GM18868 (cell line): ENCODE measurements around the gene COL6A6.

Experiments
- ATAC-seq: cut with Tn5 transposase; IDR thresholded peaks from one replicate; pipeline ENCODE4 v1.9.1; 2021; ENCODE audit warnings: mild to moderate bottlenecking, moderate library complexity; ENCODE audit not compliant: unreplicated experiment

Gene COL6A6

DNA sequence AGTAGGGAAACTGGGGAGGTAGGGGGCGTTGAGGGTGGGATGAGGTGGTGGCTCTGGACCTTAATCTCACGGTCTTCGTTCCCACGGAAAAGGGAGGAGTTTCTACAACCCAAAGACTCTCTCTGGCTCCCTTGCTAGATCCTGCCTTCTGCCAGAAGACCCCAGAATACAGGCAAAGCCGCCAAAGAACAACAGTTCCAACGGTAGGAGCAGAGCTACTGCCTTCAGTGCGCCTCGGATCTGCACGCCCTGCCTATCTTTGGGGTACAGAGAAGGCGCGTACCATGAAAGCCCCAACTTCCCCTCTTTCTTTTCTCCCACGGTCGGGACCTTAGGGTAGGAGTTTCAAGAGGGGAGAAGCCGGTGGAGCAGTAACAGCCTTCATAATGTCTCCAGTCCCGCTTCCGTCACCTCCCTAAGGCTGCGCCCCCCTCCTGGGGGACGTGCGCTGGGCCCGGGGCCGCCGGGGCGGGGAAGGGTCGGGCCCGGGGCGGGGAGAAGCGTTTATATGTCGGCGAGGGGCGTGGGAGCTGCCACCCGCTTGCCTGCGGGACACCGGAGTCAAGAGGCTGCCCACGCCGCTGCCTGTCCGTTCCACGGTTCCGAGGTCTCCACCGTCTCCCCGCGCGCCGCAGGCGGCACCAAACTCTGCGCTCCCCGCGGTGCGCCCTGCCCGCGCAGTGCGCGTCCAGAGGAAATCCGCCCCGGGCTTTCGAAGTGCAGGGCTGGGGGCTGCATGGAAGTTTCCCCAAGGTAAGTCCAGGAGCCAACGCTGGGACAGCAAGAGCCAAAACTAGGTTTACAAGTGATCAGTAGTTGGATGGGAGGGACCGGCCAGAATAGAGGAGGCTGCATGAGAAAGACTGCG lies at the start of gene COL6A6:
Gene COL6A6 (plus strand): TSS at position 533 of the 868 bp plus-strand sequence. CDS start 43,188 bp downstream, outside the sequence.
- ATAC-seq, result no peak

- ATAC-seq, result no peak
Observed at GRCh38 chr3:130468311-130468710, 48.7 kb upstream of the COL6A6 start.

GRCh38 chr3:130470126-130470525 lies 46.9 kb upstream of the COL6A6 start:
- no peak for ATAC-seq

DNA sequence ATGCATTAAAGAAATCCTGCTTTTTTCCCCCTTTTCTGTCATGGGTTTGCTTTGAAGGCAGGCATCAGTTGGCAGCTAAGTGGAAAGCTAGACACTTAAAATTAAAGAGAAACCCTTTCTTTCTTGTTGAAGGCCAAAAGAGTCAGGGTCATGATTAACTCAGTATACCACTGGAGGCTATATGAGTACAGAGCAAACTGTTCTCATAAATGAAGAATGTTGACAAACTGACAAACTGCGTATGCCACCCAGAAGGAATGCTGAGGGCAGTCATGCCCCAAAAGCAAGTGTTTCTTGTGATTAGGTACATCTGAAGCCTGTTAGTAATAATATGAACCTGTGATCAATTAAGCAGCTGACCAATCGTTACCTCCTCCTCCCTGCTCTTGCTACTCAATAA lies 43.6 kb upstream of the COL6A6 start:
- ATAC-seq, result no peak

GRCh38 chr3:130480736-130481135 lies 36.2 kb upstream of the COL6A6 start:
- no peak for ATAC-seq

GRCh38 chr3:130488288-130488687 lies 28.7 kb upstream of the COL6A6 start:
- no peak for ATAC-seq

- ATAC-seq, result no peak
Observed at GRCh38 chr3:130488769-130489450, 28.1 kb upstream of the COL6A6 start.

DNA sequence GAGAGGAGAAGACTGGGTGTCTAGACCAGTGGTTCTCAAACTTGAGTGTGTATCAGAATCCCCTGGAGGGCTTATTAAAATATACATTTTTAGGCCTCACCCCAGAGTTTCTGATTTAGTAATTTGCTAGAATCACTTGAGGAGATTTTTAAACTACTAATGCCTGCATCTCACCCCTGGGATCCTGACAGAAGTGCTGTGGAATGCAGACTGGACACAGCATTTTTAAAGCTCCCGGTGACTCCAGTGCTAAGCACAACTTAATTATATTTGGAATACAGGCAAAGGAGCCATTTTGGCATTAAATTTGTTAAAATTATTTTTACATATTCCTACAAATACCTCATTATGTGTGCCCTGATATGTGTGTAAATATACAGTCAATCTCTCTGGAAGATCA lies 26.7 kb upstream of the COL6A6 start:
- ATAC-seq, result no peak

DNA sequence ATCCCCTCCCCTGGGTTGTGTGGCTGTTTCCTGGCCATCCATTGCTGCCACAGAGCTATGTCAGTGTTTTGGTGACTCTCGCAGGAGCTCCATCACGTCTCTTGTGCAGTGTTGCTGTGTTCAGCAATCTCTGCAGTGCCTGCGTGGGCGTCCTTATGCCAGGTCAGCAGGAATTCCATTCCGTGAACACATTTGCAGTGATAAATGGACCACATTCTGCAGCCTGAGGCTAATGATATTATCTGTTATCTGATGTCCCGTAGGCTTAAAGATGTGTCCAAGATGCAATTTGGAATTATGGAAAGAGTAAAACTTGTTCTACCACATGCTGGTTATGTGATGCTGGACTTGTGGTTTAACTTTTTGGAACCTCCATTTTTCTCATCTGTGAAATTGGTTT lies 25.5 kb upstream of the COL6A6 start:
- ATAC-seq, result no peak

GRCh38 chr3:130504701-130505100 lies 12.3 kb upstream of the COL6A6 start:
- no peak for ATAC-seq

GRCh38 chr3:130506031-130506430 lies 10.9 kb upstream of the COL6A6 start:
- ATAC-seq, result no peak

GRCh38 chr3:130507746-130508145 lies 9.2 kb upstream of the COL6A6 start:
- ATAC-seq, result no peak

DNA sequence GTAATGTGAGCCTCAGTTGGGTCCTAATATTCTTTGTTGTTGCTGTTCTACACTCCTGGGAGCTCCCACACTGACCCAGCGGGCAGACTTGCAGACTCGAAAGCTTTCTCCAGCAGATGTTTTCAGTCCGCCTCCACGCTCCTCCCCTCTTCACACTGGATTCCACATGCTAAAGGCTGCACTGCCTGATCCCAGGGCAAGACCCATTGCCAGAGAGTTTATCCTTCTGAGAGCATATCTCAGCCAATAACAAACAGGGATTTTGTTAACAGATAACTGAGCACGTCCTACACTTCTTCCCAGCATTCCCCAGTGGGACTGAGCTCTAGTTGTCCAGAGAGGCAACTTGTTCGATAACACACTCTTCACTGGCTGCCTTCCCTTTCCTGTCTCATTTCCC lies 8.0 kb upstream of the COL6A6 start:
- no peak for ATAC-seq

GRCh38 chr3:130514681-130515080 lies 2.3 kb upstream of the COL6A6 start:
- ATAC-seq, result no peak

GRCh38 chr3:130515755-130516154 lies 1.2 kb upstream of the COL6A6 start:
- no peak for ATAC-seq

DNA sequence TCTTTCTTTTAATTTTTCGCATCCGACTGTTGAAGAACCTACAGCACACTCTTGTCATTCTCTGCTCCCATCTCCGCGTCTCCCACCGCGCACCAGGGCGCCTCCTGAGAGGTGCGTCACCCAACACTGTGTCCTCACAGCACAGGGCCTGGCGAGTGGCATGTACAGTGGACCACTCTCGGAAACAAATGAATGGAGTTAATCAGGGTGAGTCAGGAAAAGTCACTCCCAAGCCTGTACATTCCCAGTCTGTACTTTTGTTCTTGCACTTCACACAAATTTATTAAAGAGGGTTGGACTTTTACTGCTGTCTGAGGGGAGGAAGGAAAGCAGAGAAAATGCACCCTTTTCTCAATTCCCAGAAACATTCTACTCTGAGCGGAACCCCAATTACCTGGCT lies 625 bp downstream of the COL6A6 start:
- no peak for ATAC-seq

DNA sequence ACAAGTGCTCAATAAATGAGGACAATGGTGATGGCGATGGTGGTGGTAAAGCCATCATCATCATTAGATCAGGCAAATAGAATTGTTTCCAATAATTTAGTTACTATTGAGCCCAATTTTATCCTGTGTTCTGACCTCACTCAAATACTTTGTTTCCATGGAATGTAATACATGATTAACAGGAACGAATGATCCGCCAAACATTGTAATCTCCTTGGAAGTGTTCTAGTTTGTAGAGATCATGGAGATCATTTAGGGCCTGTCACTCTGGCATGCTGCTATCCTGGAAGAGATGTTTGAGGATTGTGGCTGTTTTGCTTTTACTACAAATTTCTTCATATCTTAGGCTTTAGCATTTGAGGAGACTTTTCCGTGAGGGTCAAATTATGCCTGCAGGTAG lies 2.8 kb downstream of the COL6A6 start:
- ATAC-seq, result no peak

DNA sequence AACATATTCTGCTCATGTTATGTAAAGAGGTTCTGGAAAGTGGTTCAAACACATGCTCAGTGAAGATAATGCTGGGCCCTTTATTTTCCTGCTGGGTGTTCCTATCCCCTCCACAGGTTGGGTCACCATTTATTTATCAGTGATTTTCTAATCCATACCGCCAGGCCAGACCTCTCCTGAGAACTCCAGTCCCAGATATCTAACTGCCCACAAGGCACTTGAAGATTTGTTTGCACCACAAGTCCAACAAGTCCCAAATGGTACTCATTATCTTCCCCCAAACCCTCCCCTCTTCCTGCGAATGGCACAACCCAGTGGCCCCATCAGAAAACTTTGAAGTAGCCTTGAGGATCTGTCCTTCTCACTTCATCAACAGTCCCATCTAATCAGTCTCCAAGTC lies 5.4 kb downstream of the COL6A6 start:
- ATAC-seq, result no peak

DNA sequence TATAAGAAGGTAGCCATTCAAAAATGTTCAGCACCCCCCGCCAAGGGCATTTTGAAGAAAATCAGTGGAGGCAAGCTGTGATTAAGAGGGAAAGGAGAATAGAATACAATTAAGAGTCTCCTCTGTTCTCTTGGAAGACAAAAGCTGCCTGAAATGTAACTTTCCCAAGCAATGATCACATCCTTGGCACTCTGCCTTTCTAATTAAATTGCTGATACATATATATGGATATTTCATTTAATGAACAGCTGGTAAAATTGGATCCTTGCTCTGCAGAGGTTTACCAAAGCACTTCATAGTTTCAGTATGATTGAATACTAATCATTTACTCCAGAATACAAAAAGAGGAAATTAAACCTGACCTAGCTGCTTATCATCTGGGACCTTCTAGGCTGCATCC lies 10.4 kb downstream of the COL6A6 start:
- no peak for ATAC-seq

GRCh38 chr3:130528120-130528519 lies 11.1 kb downstream of the COL6A6 start:
- no peak for ATAC-seq

GRCh38 chr3:130529486-130530215 lies 12.7 kb downstream of the COL6A6 start:
- no peak for ATAC-seq

- ATAC-seq, result no peak
Observed at GRCh38 chr3:130533247-130533646, 16.3 kb downstream of the COL6A6 start.
